Epithelial cell of esophagus (primary cell): ENCODE measurements around the gene ITGB2.

Experiments used
- DNase-seq: peaks from one replicate; pipeline ENCODE4 v3.0.0; 2010; ENCODE audit warnings: low read depth
- H3K4me3 ChIP-seq: 2 replicates; pipeline ENCODE4 v1.5.1; 2011; ENCODE audit warnings: mild to moderate bottlenecking, low read length, control low read depth
- CTCF ChIP-seq: IDR thresholded peaks from 2 replicates; pipeline ENCODE4 v1.5.1; 2011; ENCODE audit warnings: low read depth, mild to moderate bottlenecking, low read length, control low read depth, inconsistent platforms; ENCODE audit not compliant: insufficient read depth; ENCODE audit errors: missing control alignments

The ITGB2 gene

GRCh38 chr21:44842721-44843445 is 77.8 kb downstream of the ITGB2 start:
- H3K4me3 ChIP-seq: no peak overlapping the region
- no peak for TF ChIP-seq CTCF
- no peak for DNase-seq

- TF ChIP-seq CTCF: no peak
- H3K4me3 ChIP-seq: no peak overlapping the region
- DNase-seq: no peak
Measured at GRCh38 chr21:44842087-44842486, 78.6 kb downstream of the ITGB2 start.

- no peak for TF ChIP-seq CTCF
- no peak for DNase-seq
- no peak overlapping the region for H3K4me3 ChIP-seq
Measured at GRCh38 chr21:44840771-44841170, 79.9 kb downstream of the ITGB2 start.

- no peak for TF ChIP-seq CTCF
- no peak for DNase-seq
- H3K4me3 ChIP-seq: no peak overlapping the region
Measured at GRCh38 chr21:44838951-44839350, 81.7 kb downstream of the ITGB2 start.

- DNase-seq: no peak
- no peak overlapping the region for H3K4me3 ChIP-seq
- TF ChIP-seq CTCF: no peak
Measured at GRCh38 chr21:44838039-44838895, 82.4 kb downstream of the ITGB2 start.

- H3K4me3 ChIP-seq: no peak overlapping the region
- TF ChIP-seq CTCF: no peak
- no peak for DNase-seq
Measured at GRCh38 chr21:44837537-44837936, 83.2 kb downstream of the ITGB2 start.
